K562 (cell line): ENCODE measurements around the gene AGAP1. TPM values are rescaled to one million over a fixed set of nuclear protein-coding genes. Genes with fewer than 3 reads are reported as not detected.

Experiments
- CREM ChIP-seq: IDR thresholded peaks from 2 replicates; pipeline ENCODE4 v1.6.1; 2014; ENCODE audit warnings: antibody characterized with exemption, low read depth
- ERF ChIP-seq: fragments of 450-650 bp; formaldehyde crosslinking; IDR thresholded peaks from 2 replicates; pipeline ENCODE4 v1.4.0; 2020; ENCODE audit warnings: mild to moderate bottlenecking, mixed read lengths
- NEUROD1 ChIP-seq: fragments of 150-350 bp; IDR thresholded peaks from 2 replicates; pipeline ENCODE4 v1.6.1; 2014; ENCODE audit warnings: borderline replicate concordance, low read length, low read depth; ENCODE audit not compliant: partially characterized antibody
- NR4A1 ChIP-seq, 2 experiments: fragments of 250-450 bp in 1 of 2; fragments of 450-650 bp in 1 of 2; sonication (Bioruptor Pico) in 1 of 2; IDR thresholded peaks; 2 replicates each; pipeline versions ENCODE4 v1.4.0 to v1.6.1; 2016 to 2020; ENCODE audit warnings: mild to moderate bottlenecking in 2 of 2, missing compliant biosample characterization in 1 of 2, missing genetic modification characterization in 1 of 2, moderate library complexity in 1 of 2
- RB1 ChIP-seq: fragments of 450-650 bp; IDR thresholded peaks from 2 replicates; pipeline ENCODE4 v1.6.1; 2017; ENCODE audit warnings: low read depth, mild to moderate bottlenecking
- RBM17 ChIP-seq: fragments of 200-400 bp; formaldehyde crosslinking; IDR thresholded peaks from 2 replicates; pipeline ENCODE4 v1.6.1; 2017; ENCODE audit warnings: low read depth, mild to moderate bottlenecking, low read length, borderline replicate concordance
- SMAD2 ChIP-seq: fragments of 150-350 bp; IDR thresholded peaks from 2 replicates; pipeline ENCODE4 v1.6.1; 2014; ENCODE audit warnings: low read depth, mild to moderate bottlenecking, low read length
- TEAD2 ChIP-seq: fragments of 450-650 bp; IDR thresholded peaks from 2 replicates; pipeline ENCODE4 v1.6.1; 2016; ENCODE audit warnings: missing genetic modification characterization, control low read depth, missing compliant biosample characterization
- YY1 ChIP-seq, 3 experiments: IDR thresholded peaks; 2 replicates each; pipeline ENCODE4 v1.6.1; 2011; ENCODE audit warnings: low read length in 2 of 3, mild to moderate bottlenecking in 2 of 3, moderate library complexity in 2 of 3, borderline replicate concordance in 1 of 3, control low read depth in 1 of 3, low read depth in 1 of 3; ENCODE audit not compliant: insufficient read depth in 3 of 3, insufficient replicate concordance in 2 of 3, control insufficient read depth in 1 of 3, insufficient read length in 1 of 3; ENCODE audit errors: extremely low read depth in 1 of 3
- ZNF431 ChIP-seq: sonication (generic); formaldehyde crosslinking; IDR thresholded peaks from 2 replicates; pipeline ENCODE4 v1.8.0; 2022; ENCODE audit warnings: mild to moderate bottlenecking, missing genetic modification reagents
- ZNF444 ChIP-seq: fragments of 250-450 bp; sonication (Bioruptor Pico); IDR thresholded peaks from 2 replicates; pipeline ENCODE4 v1.4.0; 2020; ENCODE audit warnings: mild to moderate bottlenecking, moderate library complexity
- ZNF766 ChIP-seq: fragments of 200-800 bp; sonication (Bioruptor generic); conservative IDR thresholded peaks from 2 replicates; pipeline ENCODE4 v1.6.1; 2016; ENCODE audit warnings: missing genetic modification characterization, missing compliant biosample characterization
- polyA plus RNA-seq, 8 experiments: library from polyadenylated mRNA; depleted of rRNA in 4 of 8; stranded (reverse) in 5 of 8; unstranded in 3 of 8; fragments of >200 nt; fragmentation: Nextera tagmentation in 2 of 8; fragmentation: Illumina TruSeq in 1 of 8; extraction: Ambion mirVana in 2 of 8; extraction: Trizol in 1 of 8; gene quantifications; 2 replicates each; pipeline versions ENCODE4 v1.2.1 to v1.2.3, GENCODE V29; 2011 to 2014; ENCODE audit warnings: inconsistent platforms in 1 of 8, missing spikeins in 1 of 8
- total RNA-seq, 7 experiments: library from RNA; depleted of rRNA in 6 of 7; stranded (reverse); fragments of >200 nt in 6 of 7; fragmentation: Illumina TruSeq in 2 of 7; extraction: Trizol in 2 of 7; gene quantifications; 2 replicates each; pipeline versions ENCODE4 v1.2.1 to v1.2.3, GENCODE V29; 2011 to 2021; ENCODE audit warnings: low replicate concordance in 1 of 7
- TF ChIP-seq, protein P1 (sequence below): fragments of 450-650 bp; IDR thresholded peaks from 2 replicates; pipeline ENCODE4 v1.6.1; 2014; ENCODE audit warnings: low read depth, mild to moderate bottlenecking, moderate library complexity, borderline replicate concordance
- TF ChIP-seq, protein P2 (sequence below): sonication (generic); IDR thresholded peaks from 2 replicates; pipeline ENCODE4 v1.6.1; 2016
- TF ChIP-seq, protein P3 (sequence below): IDR thresholded peaks from 2 replicates; pipeline ENCODE4 v1.6.1; 2012; ENCODE audit warnings: low read depth, low read length, improper control_type of control experiment, borderline replicate concordance
- TF ChIP-seq, protein P4 (sequence below), 3 experiments: IDR thresholded peaks in 2 of 3; conservative IDR thresholded peaks in 1 of 3; 2 replicates each; pipeline ENCODE4 v1.5.1; 2011 to 2012; ENCODE audit warnings: low read length in 3 of 3, mild to moderate bottlenecking in 3 of 3, control low read depth in 2 of 3, improper control_type of control experiment in 1 of 3, inconsistent platforms in 1 of 3, low read depth in 1 of 3, mixed read lengths in 1 of 3, moderate library complexity in 1 of 3; ENCODE audit not compliant: insufficient read depth in 2 of 3
- TF ChIP-seq, protein P5 (sequence below): sonication (generic); formaldehyde crosslinking; IDR thresholded peaks from 2 replicates; pipeline ENCODE4 v1.5.0; 2020; ENCODE audit warnings: missing genetic modification reagents
- TF ChIP-seq, protein P6 (sequence below): sonication (generic); formaldehyde crosslinking; IDR thresholded peaks from 2 replicates; pipeline ENCODE4 v1.8.1; 2022; ENCODE audit warnings: missing genetic modification reagents

The AGAP1 gene
- total and polyA plus RNA-seq, 9 of the 15 experiments (the other 6 are each of a cell fraction or from before 2014, with no cell fraction given) = 1.3 to 24.0 (median 10.6) TPM

DNA sequence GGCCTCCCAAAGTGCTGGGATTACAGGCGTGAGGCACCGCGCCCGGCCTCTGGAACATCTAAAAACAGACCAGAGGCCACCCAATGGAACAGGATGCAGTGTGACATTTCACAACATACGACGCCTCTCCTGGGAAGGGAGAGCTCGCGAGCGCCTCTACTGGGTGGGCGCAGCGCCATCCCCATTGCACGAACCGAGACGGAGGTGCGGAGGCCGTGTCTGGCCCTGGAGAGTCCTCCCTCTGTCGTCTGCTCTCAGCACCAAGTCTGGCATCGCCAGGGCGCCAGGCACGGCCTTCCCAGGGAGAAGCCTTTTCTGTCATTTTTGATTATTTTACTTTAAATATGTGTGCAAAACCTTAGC is 683.7 kb downstream of the AGAP1 start (continued):
- TF ChIP-seq, protein P1, sequence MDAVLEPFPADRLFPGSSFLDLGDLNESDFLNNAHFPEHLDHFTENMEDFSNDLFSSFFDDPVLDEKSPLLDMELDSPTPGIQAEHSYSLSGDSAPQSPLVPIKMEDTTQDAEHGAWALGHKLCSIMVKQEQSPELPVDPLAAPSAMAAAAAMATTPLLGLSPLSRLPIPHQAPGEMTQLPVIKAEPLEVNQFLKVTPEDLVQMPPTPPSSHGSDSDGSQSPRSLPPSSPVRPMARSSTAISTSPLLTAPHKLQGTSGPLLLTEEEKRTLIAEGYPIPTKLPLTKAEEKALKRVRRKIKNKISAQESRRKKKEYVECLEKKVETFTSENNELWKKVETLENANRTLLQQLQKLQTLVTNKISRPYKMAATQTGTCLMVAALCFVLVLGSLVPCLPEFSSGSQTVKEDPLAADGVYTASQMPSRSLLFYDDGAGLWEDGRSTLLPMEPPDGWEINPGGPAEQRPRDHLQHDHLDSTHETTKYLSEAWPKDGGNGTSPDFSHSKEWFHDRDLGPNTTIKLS = no peak
- TF ChIP-seq, protein P2, sequence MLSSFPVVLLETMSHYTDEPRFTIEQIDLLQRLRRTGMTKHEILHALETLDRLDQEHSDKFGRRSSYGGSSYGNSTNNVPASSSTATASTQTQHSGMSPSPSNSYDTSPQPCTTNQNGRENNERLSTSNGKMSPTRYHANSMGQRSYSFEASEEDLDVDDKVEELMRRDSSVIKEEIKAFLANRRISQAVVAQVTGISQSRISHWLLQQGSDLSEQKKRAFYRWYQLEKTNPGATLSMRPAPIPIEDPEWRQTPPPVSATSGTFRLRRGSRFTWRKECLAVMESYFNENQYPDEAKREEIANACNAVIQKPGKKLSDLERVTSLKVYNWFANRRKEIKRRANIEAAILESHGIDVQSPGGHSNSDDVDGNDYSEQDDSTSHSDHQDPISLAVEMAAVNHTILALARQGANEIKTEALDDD = no peak
- TF ChIP-seq SMAD2 = no peak
- no peak for TF ChIP-seq RBM17
- TF ChIP-seq, protein P3, sequence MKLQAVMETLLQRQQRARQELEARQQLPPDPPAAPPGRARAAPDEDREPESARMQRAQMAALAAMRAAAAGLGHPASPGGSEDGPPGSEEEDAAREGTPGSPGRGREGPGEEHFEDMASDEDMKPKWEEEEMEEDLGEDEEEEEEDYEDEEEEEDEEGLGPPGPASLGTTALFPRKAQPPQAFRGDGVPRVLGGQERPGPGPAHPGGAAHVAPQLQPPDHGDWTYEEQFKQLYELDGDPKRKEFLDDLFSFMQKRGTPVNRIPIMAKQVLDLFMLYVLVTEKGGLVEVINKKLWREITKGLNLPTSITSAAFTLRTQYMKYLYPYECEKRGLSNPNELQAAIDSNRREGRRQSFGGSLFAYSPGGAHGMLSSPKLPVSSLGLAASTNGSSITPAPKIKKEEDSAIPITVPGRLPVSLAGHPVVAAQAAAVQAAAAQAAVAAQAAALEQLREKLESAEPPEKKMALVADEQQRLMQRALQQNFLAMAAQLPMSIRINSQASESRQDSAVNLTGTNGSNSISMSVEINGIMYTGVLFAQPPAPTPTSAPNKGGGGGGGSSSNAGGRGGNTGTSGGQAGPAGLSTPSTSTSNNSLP = no peak
- TF ChIP-seq, protein P4, sequence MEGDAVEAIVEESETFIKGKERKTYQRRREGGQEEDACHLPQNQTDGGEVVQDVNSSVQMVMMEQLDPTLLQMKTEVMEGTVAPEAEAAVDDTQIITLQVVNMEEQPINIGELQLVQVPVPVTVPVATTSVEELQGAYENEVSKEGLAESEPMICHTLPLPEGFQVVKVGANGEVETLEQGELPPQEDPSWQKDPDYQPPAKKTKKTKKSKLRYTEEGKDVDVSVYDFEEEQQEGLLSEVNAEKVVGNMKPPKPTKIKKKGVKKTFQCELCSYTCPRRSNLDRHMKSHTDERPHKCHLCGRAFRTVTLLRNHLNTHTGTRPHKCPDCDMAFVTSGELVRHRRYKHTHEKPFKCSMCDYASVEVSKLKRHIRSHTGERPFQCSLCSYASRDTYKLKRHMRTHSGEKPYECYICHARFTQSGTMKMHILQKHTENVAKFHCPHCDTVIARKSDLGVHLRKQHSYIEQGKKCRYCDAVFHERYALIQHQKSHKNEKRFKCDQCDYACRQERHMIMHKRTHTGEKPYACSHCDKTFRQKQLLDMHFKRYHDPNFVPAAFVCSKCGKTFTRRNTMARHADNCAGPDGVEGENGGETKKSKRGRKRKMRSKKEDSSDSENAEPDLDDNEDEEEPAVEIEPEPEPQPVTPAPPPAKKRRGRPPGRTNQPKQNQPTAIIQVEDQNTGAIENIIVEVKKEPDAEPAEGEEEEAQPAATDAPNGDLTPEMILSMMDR (IDR thresholded peaks at IDR 0.05 in 2 of 3, conservative IDR thresholded peaks at IDR 0.05 in 1 of 3; ENCODE audit: insufficient read depth in 2 of 3, low read depth in 1 of 3, low read length in 3 of 3) = peak; percentile 46 to 89 (median 66)
- no peak for TF ChIP-seq NR4A1 (CRISPR knock-in tag; IDR thresholded peaks at IDR 0.05)
- no peak for TF ChIP-seq NR4A1 (tag; IDR thresholded peaks at IDR 0.05)
- no peak for TF ChIP-seq ZNF444 (CRISPR knock-in tag)
- 0 out of 2 replicates have a peak, but pooled peaks have one; percentile 32 for TF ChIP-seq CREM
- TF ChIP-seq, protein P5, sequence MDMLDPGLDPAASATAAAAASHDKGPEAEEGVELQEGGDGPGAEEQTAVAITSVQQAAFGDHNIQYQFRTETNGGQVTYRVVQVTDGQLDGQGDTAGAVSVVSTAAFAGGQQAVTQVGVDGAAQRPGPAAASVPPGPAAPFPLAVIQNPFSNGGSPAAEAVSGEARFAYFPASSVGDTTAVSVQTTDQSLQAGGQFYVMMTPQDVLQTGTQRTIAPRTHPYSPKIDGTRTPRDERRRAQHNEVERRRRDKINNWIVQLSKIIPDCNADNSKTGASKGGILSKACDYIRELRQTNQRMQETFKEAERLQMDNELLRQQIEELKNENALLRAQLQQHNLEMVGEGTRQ (CRISPR knock-in tag) = no peak
- TF ChIP-seq TEAD2 = no peak
- TF ChIP-seq NEUROD1 = no peak
- no peak for TF ChIP-seq ERF (CRISPR knock-in tag)
- TF ChIP-seq RB1 = no peak
- TF ChIP-seq, protein P6, sequence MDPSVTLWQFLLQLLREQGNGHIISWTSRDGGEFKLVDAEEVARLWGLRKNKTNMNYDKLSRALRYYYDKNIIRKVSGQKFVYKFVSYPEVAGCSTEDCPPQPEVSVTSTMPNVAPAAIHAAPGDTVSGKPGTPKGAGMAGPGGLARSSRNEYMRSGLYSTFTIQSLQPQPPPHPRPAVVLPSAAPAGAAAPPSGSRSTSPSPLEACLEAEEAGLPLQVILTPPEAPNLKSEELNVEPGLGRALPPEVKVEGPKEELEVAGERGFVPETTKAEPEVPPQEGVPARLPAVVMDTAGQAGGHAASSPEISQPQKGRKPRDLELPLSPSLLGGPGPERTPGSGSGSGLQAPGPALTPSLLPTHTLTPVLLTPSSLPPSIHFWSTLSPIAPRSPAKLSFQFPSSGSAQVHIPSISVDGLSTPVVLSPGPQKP (CRISPR knock-in tag) = no peak
- TF ChIP-seq ZNF431 (CRISPR knock-in tag) = no peak
- TF ChIP-seq YY1 (IDR thresholded peaks at IDR 0.05; ENCODE audit: borderline replicate concordance in 1 of 3, control insufficient read depth in 1 of 3, extremely low read depth in 1 of 3, insufficient read depth in 3 of 3, insufficient read length in 1 of 3, insufficient replicate concordance in 2 of 3, low read depth in 1 of 3, low read length in 2 of 3) = peak in 1 of 3 experiments; percentile 6
- TF ChIP-seq ZNF766 (CRISPR knock-in tag) = no peak
